Spleen (tissue), 11 donors: Measurements from ENCODE around the gene CDH16. TPM values are rescaled to one million over a fixed set of nuclear protein-coding genes. Genes with fewer than 3 reads are reported as not detected.

ENCODE experiments used
- DNase-seq: peaks from one replicate; pipeline ENCODE4 v3.0.0-alpha.2; 2020
- H3K27ac ChIP-seq, 8 donors: fragments of 200-600 bp; sonication (generic) in 7 of 8; 1 replicate in 4 of 8; 2 replicates in 4 of 8; pipeline versions ENCODE4 v1.5.0 to v1.8.0; 2016 to 2021; ENCODE audit warnings: inconsistent platforms in 4 of 8, mild to moderate bottlenecking in 4 of 8, moderate library complexity in 1 of 8
- H3K27me3 ChIP-seq, 7 donors: fragments of 200-600 bp; sonication (generic) in 6 of 7; replicated peaks in 1 of 7; 1 replicate in 4 of 7; 2 replicates in 3 of 7; pipeline versions ENCODE4 v1.5.0 to v1.8.0; 2016 to 2021; ENCODE audit warnings: inconsistent platforms in 3 of 7, mild to moderate bottlenecking in 1 of 7
- H3K36me3 ChIP-seq, 6 donors: fragments of 200-600 bp; sonication (generic) in 5 of 6; 1 replicate in 4 of 6; 2 replicates in 2 of 6; pipeline versions ENCODE4 v1.5.0 to v1.8.0; 2016 to 2021; ENCODE audit warnings: inconsistent platforms in 2 of 6
- H3K4me1 ChIP-seq, 6 donors: fragments of 200-600 bp; sonication (generic) in 5 of 6; 1 replicate in 3 of 6; 2 replicates in 3 of 6; pipeline versions ENCODE4 v1.5.0 to v1.8.0; 2016 to 2021; ENCODE audit warnings: inconsistent platforms in 3 of 6
- H3K4me3 ChIP-seq, 8 donors: fragments of 200-600 bp; sonication (generic) in 7 of 8; 1 replicate in 4 of 8; 2 replicates in 4 of 8; pipeline versions ENCODE4 v1.5.0 to v1.8.0; 2016 to 2021; ENCODE audit warnings: inconsistent platforms in 4 of 8, mild to moderate bottlenecking in 4 of 8, moderate library complexity in 2 of 8
- H3K9me3 ChIP-seq, 8 donors: fragments of 200-600 bp; sonication (generic) in 7 of 8; 1 replicate in 4 of 8; 2 replicates in 4 of 8; pipeline versions ENCODE4 v1.5.0 to v1.8.0; 2016 to 2021; ENCODE audit warnings: inconsistent platforms in 4 of 8
- CTCF ChIP-seq, 11 experiments: fragments of 200-600 bp in 7 of 11; fragments of 450-650 bp in 4 of 11; sonication (generic) in 4 of 11; IDR thresholded peaks in 8 of 11; conservative IDR thresholded peaks in 3 of 11; 1 replicate in 7 of 11; 2 replicates in 4 of 11; pipeline versions ENCODE4 v1.4.0 to v1.8.0; 2016 to 2021; ENCODE audit warnings: antibody characterized with exemption in 11 of 11, inconsistent platforms in 4 of 11, mild to moderate bottlenecking in 1 of 11
- POLR2A ChIP-seq, 3 donors: fragments of 450-650 bp; IDR thresholded peaks; one replicate each; pipeline ENCODE4 v1.5.1; 2017; ENCODE audit warnings: antibody characterized with exemption in 3 of 3, mild to moderate bottlenecking in 1 of 3
- POLR2AphosphoS5 ChIP-seq, 3 donors: sonication (generic); formaldehyde crosslinking; IDR thresholded peaks; one replicate each; pipeline ENCODE4 v1.5.1; 2017; ENCODE audit warnings: antibody characterized with exemption in 3 of 3
- WGBS, 5 donors: extraction: QIAGEN DNeasy Blood & Tissue Kit in 3 of 5; methylation state at CpG; one replicate each; pipeline versions ENCODE4 v1.1.5 to v1.1.7; 2013 to 2018; 5-methylcytosine and 5-hydroxymethylcytosine counted together
- intact Hi-C: fragments of 100-400 bp; cut with DNase I; formaldehyde crosslinking; loops from one replicate; pipeline ENCODE4 v1.15.0; 2023; ENCODE audit warnings: low total_unique reads
- polyA plus RNA-seq, 3 donors: library from polyadenylated mRNA; stranded (reverse); fragments of 200-250 nt; gene quantifications; one replicate each; pipeline ENCODE4 v1.2.1, GENCODE V29; 2013
- total RNA-seq, 7 donors: library from RNA; depleted of rRNA in 3 of 7; stranded (reverse); fragments of >200 nt in 3 of 7; fragmentation: NEBNext Ultra II Directional in 4 of 7; extraction: Animal tissue kit (Norgen Biotek cat#: 25700) in 4 of 7; gene quantifications; one replicate each; pipeline versions ENCODE4 v1.1.0 to v1.2.1, GENCODE V29; 2016 to 2021
- donor health status: healthy with polysubstance abuse.
- donor health status: DM: no; HTN: no; CAD: no; lungs with moderate emphysema.
- donor health status: DM: no; HTN: no; CAD: no.
- donor health status: Bipolar disorder and iron deficiency.
- donor health status: healthy.
- donor health status: DM: no; HTN: no; CAD: no.
- donor health status: DM: yes; HTN: yes; CAD: no.

CDH16 gene
- total and polyA plus RNA-seq, 10 donors = not detected

- Histone ChIP-seq H3K4me3 (no peak overlapping the region), H3K36me3 (no peaks in the 10 kb centered on the region), H3K4me1 (peaks cover 0 to under 1% (median 0%) of the 10 kb centered on the region in 6 donors), H3K9me3 (no peaks in the 10 kb centered on the region), H3K27me3 (peaks cover 0 to 6% (median 0%) of the 10 kb centered on the region in 7 donors), H3K27ac (no peak overlapping the region)
- intact Hi-C loops = no loop called here
- 76 to 84% (median 80%) methylated on average over 10 to 11 of the region's 11 CpGs for WGBS, 5 donors
- peak; percentile 37 for DNase-seq
- no peak for TF ChIP-seq CTCF (IDR thresholded peaks at IDR 0.05 in 8 of 11, conservative IDR thresholded peaks at IDR 0.05 in 3 of 11)
- no peak for TF ChIP-seq POLR2AphosphoS5 (IDR thresholded peaks at IDR 0.05)
- TF ChIP-seq POLR2A (IDR thresholded peaks at IDR 0.05) = no peak
Measured at GRCh38 chr16:66905633-66906539, 12.8 kb downstream of the CDH16 start.

GRCh38 chr16:66904846-66905632, 13.6 kb downstream of the CDH16 start:
- Histone ChIP-seq H3K27ac (no peak overlapping the region), H3K4me1 (peaks cover 0 to 9% (median 4%) of the 10 kb centered on the region in 6 donors), H3K4me3 (no peak overlapping the region), H3K27me3 (no peaks in the 10 kb centered on the region), H3K9me3 (no peaks in the 10 kb centered on the region), H3K36me3 (no peaks in the 10 kb centered on the region)
- TF ChIP-seq POLR2AphosphoS5 (IDR thresholded peaks at IDR 0.05) (no peak), POLR2A (IDR thresholded peaks at IDR 0.05) (no peak), CTCF (IDR thresholded peaks at IDR 0.05 in 8 of 11, conservative IDR thresholded peaks at IDR 0.05 in 3 of 11) (no peak)
- peak; percentile 51 for DNase-seq
- WGBS, 5 donors = 72 to 86% (median 79%) methylated on average over 16 of the region's 16 CpGs
- intact Hi-C loops = no loop called here

GRCh38 chr16:66904428-66904845, 14.2 kb downstream of the CDH16 start:
- H3K36me3 ChIP-seq = no peaks in the 10 kb centered on the region
- intact Hi-C loops = no loop called here
- WGBS, 5 donors = 86 to 97% (median 90%) methylated on average over 12 to 13 of the region's 13 CpGs
- no peak overlapping the region for H3K4me3 ChIP-seq
- no peak for DNase-seq
- H3K27me3 ChIP-seq = no peaks in the 10 kb centered on the region
- peaks cover 0 to 13% (median 7%) of the 10 kb centered on the region in 6 donors for H3K4me1 ChIP-seq
- TF ChIP-seq POLR2AphosphoS5 (IDR thresholded peaks at IDR 0.05) (no peak), POLR2A (IDR thresholded peaks at IDR 0.05) (no peak), CTCF (IDR thresholded peaks at IDR 0.05 in 8 of 11, conservative IDR thresholded peaks at IDR 0.05 in 3 of 11) (no peak)
- H3K27ac ChIP-seq = no peak overlapping the region
- no peaks in the 10 kb centered on the region for H3K9me3 ChIP-seq
